HUES6 (cell line): ENCODE results near the gene CLIC5.

Experiments used
- H3K27ac ChIP-seq: 2 replicates; pipeline ENCODE4 v1.7.0; 2013; ENCODE audit warnings: low read depth, mild to moderate bottlenecking, low read length, inconsistent platforms
- H3K27me3 ChIP-seq: 2 replicates; pipeline ENCODE4 v1.6.1; 2013; ENCODE audit warnings: low read length; ENCODE audit not compliant: control insufficient read depth, insufficient read depth
- H3K36me3 ChIP-seq: 2 replicates; pipeline ENCODE4 v1.6.1; 2013; ENCODE audit warnings: low read length; ENCODE audit not compliant: control insufficient read depth, insufficient read depth
- H3K4me1 ChIP-seq: 2 replicates; pipeline ENCODE4 v1.6.1; 2013; ENCODE audit warnings: low read length; ENCODE audit not compliant: control insufficient read depth, insufficient read depth
- H3K4me3 ChIP-seq: 2 replicates; pipeline ENCODE4 v1.5.1; 2013; ENCODE audit warnings: low read depth, low read length
- H3K9ac ChIP-seq: one replicate; pipeline ENCODE4 v1.6.1; 2013; ENCODE audit warnings: mild to moderate bottlenecking, low read length
- H3K9me3 ChIP-seq: 2 replicates; pipeline ENCODE4 v1.6.1; 2013; ENCODE audit warnings: low read depth, low read length; ENCODE audit not compliant: control insufficient read depth, insufficient read depth

CLIC5 gene

DNA sequence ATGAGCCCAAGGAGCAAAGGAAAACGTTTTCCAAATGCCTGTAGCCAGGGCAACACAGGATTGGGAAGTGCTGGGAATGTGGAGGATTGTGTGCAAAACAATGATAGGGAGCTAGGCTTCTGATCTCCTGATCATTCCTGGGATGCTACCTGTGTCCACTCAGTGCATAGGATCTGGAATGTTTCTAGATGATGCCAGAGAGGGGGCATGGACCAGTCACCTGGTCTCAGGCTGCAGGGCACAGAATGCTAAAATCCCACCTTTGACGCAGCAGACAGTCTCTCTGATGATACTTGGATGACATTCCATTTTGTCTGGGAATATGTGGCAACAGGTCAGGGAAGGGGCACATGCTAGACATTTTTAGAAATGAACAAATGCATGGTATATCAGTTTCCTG, 128.9 kb downstream of the CLIC5 start:
- Histone ChIP-seq H3K4me3 (no peak overlapping the region), H3K27ac (no peak overlapping the region), H3K36me3 (no peaks in the 10 kb centered on the region), H3K4me1 (no peaks in the 10 kb centered on the region), H3K9me3 (no peaks in the 10 kb centered on the region), H3K9ac (no peak overlapping the region), H3K27me3 (no peaks in the 10 kb centered on the region)

DNA sequence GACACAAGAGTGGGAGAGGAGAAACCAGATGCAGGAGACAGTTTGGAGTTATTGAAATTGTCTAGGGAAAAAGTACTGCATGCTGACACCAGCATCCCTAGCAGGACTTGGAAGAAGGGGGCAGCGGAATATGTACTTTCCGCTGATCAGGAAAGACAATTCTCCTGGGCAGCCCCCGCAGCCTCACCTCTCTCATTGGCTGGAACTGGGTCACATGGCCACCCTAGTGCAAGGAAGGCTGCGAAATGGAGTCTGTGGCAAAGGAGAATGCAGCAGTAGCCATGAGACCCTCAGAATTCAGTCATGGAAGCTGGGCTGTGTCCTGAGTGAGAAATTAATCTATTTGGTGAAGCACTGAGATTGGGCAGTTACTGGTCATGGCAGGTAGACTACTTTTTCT, 131.3 kb downstream of the CLIC5 start:
- peaks cover 5% of the 10 kb centered on the region; the same call in 1 of the 2 replicates for H3K4me1 ChIP-seq
- no peaks in the 10 kb centered on the region for H3K36me3 ChIP-seq
- H3K27ac ChIP-seq, result no peak overlapping the region
- H3K9ac ChIP-seq, result no peak overlapping the region
- H3K27me3 ChIP-seq, result no peaks in the 10 kb centered on the region
- no peaks in the 10 kb centered on the region for H3K9me3 ChIP-seq
- H3K4me3 ChIP-seq, result no peak overlapping the region

GRCh38 chr6:45882671-45883070, 133.0 kb downstream of the CLIC5 start:
- no peaks in the 10 kb centered on the region for H3K36me3 ChIP-seq
- no peak overlapping the region for H3K27ac ChIP-seq
- no peak overlapping the region for H3K9ac ChIP-seq
- no peak overlapping the region for H3K4me3 ChIP-seq
- peaks cover 5% of the 10 kb centered on the region; the same call in 1 of the 2 replicates for H3K4me1 ChIP-seq
- H3K27me3 ChIP-seq, result no peaks in the 10 kb centered on the region
- H3K9me3 ChIP-seq, result no peaks in the 10 kb centered on the region

DNA sequence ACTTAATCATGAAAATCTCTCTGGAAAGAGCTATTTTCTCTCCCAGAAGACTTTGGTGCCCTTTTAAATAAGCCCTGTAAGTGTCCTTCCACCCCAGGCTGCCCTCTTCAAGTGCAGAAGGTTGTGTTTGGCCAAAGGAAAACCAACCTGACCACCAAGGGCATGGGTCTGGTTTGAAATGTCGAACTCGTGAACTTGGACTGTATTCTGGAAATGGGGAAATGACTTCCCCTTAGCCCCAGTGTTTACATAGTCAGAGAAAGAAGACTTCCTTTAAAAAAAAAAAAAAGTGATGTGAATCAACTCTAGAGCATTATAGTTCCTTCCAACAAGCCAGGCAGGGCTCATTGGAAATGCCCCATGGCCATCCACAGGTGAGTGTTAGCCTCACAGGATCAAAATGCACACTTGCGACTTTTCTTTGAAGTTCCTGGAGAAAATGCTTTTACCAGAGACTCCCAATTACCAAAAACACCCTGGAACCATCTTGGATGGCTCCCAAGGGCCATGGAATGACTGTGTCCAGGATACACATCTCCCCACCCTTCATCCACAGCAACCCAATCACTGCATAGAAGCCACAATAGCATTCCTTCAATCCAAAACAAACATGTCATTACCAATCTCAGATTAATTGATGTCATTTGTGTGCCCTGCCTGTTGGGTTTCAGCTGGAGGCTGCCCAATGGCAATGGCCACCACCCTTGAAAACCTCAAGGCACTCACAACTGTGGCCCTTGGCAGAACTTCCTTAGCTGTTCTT, 133.8 kb downstream of the CLIC5 start:
- Histone ChIP-seq H3K9me3 (no peaks in the 10 kb centered on the region), H3K9ac (no peak overlapping the region), H3K27ac (no peak overlapping the region), H3K27me3 (no peaks in the 10 kb centered on the region), H3K4me3 (no peak overlapping the region), H3K36me3 (no peaks in the 10 kb centered on the region), H3K4me1 (peaks cover 5% of the 10 kb centered on the region; the same call in 1 of the 2 replicates)

GRCh38 chr6:45880676-45881075, 135.0 kb downstream of the CLIC5 start:
- Histone ChIP-seq H3K27me3 (no peaks in the 10 kb centered on the region), H3K36me3 (no peaks in the 10 kb centered on the region), H3K4me3 (no peak overlapping the region), H3K4me1 (peaks cover 5% of the 10 kb centered on the region; the same call in 1 of the 2 replicates), H3K9me3 (no peaks in the 10 kb centered on the region), H3K9ac (no peak overlapping the region), H3K27ac (no peak overlapping the region)

- H3K27ac ChIP-seq, result no peak overlapping the region
- no peak overlapping the region for H3K9ac ChIP-seq
- H3K4me3 ChIP-seq, result no peak overlapping the region
- no peaks in the 10 kb centered on the region for H3K27me3 ChIP-seq
- H3K9me3 ChIP-seq, result no peaks in the 10 kb centered on the region
- peaks cover 5% of the 10 kb centered on the region; the same call in 1 of the 2 replicates for H3K4me1 ChIP-seq
- no peaks in the 10 kb centered on the region for H3K36me3 ChIP-seq
Observed at GRCh38 chr6:45880159-45880558, 135.5 kb downstream of the CLIC5 start.

DNA sequence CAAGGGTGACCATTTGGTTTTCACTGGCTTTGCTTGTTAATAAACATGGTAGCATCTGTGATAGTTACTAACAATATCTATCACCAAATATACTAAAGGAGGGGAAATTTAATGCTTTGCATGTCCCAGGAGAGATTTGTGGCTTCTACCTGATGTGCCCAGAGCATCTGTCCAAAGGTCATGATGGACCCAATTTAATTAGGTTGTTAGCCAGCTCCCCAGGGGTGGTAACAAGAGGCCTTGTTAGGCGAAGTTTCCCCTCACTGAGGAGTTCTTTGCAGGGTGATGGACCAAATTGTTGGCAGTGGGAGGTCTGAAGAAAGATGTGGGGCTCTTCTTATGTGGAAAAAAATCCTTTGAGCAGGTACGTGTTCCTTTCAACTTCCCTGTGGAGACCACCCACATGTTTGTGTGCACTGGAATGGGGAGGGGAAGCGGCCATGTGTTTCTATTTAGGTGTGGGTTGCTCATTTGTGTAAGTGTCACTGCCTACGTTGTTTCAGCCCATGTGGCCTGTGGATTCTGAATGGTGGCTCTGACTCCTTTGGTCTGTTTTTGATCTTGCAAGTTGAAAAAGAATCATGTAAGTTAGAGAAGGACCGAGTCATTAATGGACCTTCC, 137.6 kb downstream of the CLIC5 start:
- Histone ChIP-seq H3K36me3 (no peaks in the 10 kb centered on the region), H3K27me3 (no peaks in the 10 kb centered on the region), H3K9me3 (no peaks in the 10 kb centered on the region), H3K27ac (no peak overlapping the region), H3K9ac (no peak overlapping the region), H3K4me3 (no peak overlapping the region), H3K4me1 (peaks cover 5% of the 10 kb centered on the region; the same call in 1 of the 2 replicates)

- Histone ChIP-seq H3K27me3 (no peaks in the 10 kb centered on the region), H3K9ac (no peak overlapping the region), H3K9me3 (no peaks in the 10 kb centered on the region), H3K4me3 (no peak overlapping the region), H3K4me1 (no peaks in the 10 kb centered on the region), H3K27ac (no peak overlapping the region), H3K36me3 (no peaks in the 10 kb centered on the region)
Observed at GRCh38 chr6:45872827-45873365, 142.8 kb downstream of the CLIC5 start.

GRCh38 chr6:45870531-45870930, 145.1 kb downstream of the CLIC5 start:
- Histone ChIP-seq H3K9me3 (no peaks in the 10 kb centered on the region), H3K36me3 (no peaks in the 10 kb centered on the region), H3K4me1 (no peaks in the 10 kb centered on the region), H3K27me3 (no peaks in the 10 kb centered on the region), H3K27ac (no peak overlapping the region), H3K4me3 (no peak overlapping the region), H3K9ac (no peak overlapping the region)

GRCh38 chr6:45864651-45865050, 151.0 kb downstream of the CLIC5 start:
- Histone ChIP-seq H3K36me3 (no peaks in the 10 kb centered on the region), H3K4me3 (no peak overlapping the region), H3K27me3 (no peaks in the 10 kb centered on the region), H3K9me3 (no peaks in the 10 kb centered on the region), H3K4me1 (no peaks in the 10 kb centered on the region), H3K9ac (no peak overlapping the region), H3K27ac (no peak overlapping the region)

GRCh38 chr6:45858691-45859090, 157.0 kb downstream of the CLIC5 start:
- no peaks in the 10 kb centered on the region for H3K27me3 ChIP-seq
- H3K36me3 ChIP-seq, result no peaks in the 10 kb centered on the region
- H3K27ac ChIP-seq, result no peak overlapping the region
- no peaks in the 10 kb centered on the region for H3K9me3 ChIP-seq
- no peak overlapping the region for H3K4me3 ChIP-seq
- peaks cover 5% of the 10 kb centered on the region; the same call in 1 of the 2 replicates for H3K4me1 ChIP-seq
- H3K9ac ChIP-seq, result no peak overlapping the region
